Endothelial cell of umbilical vein (primary cell): Measurements from ENCODE around the gene RNF138.

Source experiments
- EZH2 ChIP-seq: IDR thresholded peaks from 2 replicates; pipeline ENCODE4 v1.6.1; 2012; ENCODE audit warnings: borderline replicate concordance, low read depth, mild to moderate bottlenecking, moderate library complexity, low read length, inconsistent platforms; ENCODE audit not compliant: severe bottlenecking
- GATA2 ChIP-seq: IDR thresholded peaks from 2 replicates; pipeline ENCODE4 v1.7.0; 2011; ENCODE audit warnings: low read depth, mild to moderate bottlenecking, moderate library complexity, mixed read lengths, low read length; ENCODE audit not compliant: insufficient read length, insufficient read depth
- JUN ChIP-seq: IDR thresholded peaks from 2 replicates; pipeline ENCODE4 v1.6.1; 2011; ENCODE audit warnings: borderline replicate concordance, low read depth; ENCODE audit not compliant: insufficient read length, insufficient read depth
- POLR2AphosphoS5 ChIP-seq: IDR thresholded peaks from 2 replicates; pipeline ENCODE4 v1.6.1; 2012; ENCODE audit warnings: low read depth, mild to moderate bottlenecking, control low read depth, low read length, moderate library complexity; ENCODE audit not compliant: insufficient read depth
- TF ChIP-seq, protein P1 (sequence below), 2 donors: IDR thresholded peaks; 1 replicate in 1 of 2; 2 replicates in 1 of 2; pipeline ENCODE4 v1.5.1; 2011; ENCODE audit warnings: low read length in 2 of 2, mild to moderate bottlenecking in 2 of 2, moderate library complexity in 2 of 2, control low read depth in 1 of 2, inconsistent platforms in 1 of 2, low read depth in 1 of 2; ENCODE audit not compliant: insufficient read depth in 1 of 2; ENCODE audit errors: extremely low read depth in 1 of 2

DNA sequence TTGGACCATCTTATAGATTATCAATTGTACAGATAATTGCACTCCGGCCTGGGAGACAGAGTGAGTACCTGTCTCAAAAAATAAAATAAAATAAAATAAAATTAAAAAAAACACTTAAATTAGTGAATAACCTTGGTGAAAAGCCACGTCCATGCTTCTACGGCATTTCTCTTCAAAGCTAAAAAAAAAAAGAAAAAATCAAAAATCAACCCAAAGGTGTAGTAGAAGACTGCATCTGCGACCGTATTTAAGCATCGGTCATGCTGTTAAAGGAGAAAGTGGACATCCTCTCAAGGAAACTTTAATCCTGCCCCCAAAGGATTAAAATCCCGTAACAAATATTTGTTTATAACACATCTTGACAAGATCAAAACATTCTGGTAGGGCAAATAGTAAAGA, 350 bp upstream of the RNF138 start:
- TF ChIP-seq, protein P1, sequence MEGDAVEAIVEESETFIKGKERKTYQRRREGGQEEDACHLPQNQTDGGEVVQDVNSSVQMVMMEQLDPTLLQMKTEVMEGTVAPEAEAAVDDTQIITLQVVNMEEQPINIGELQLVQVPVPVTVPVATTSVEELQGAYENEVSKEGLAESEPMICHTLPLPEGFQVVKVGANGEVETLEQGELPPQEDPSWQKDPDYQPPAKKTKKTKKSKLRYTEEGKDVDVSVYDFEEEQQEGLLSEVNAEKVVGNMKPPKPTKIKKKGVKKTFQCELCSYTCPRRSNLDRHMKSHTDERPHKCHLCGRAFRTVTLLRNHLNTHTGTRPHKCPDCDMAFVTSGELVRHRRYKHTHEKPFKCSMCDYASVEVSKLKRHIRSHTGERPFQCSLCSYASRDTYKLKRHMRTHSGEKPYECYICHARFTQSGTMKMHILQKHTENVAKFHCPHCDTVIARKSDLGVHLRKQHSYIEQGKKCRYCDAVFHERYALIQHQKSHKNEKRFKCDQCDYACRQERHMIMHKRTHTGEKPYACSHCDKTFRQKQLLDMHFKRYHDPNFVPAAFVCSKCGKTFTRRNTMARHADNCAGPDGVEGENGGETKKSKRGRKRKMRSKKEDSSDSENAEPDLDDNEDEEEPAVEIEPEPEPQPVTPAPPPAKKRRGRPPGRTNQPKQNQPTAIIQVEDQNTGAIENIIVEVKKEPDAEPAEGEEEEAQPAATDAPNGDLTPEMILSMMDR (IDR thresholded peaks at IDR 0.05; ENCODE audit: extremely low read depth in 1 of 2, insufficient read depth in 1 of 2, low read depth in 1 of 2, low read length in 2 of 2) = no peak
- TF ChIP-seq JUN (no peak), EZH2 (no peak), GATA2 (no peak), POLR2AphosphoS5 (no peak)
